Measurements from ENCODE around the gene WDR20.
A peak's percentile ranks its signal among the peaks of the same experiment; 100 is the strongest.
"Not testable (repeated sequence)": the region's sequence is repeated elsewhere in the genome, so short reads cannot be mapped to it uniquely, and the experiment has no call there.

The WDR20 gene

GRCh38 chr14:102131741-102132140 is 8.0 kb upstream of the WDR20 start:
- H3K27ac ChIP-seq (ENCODE audit: insufficient read depth, low read depth, low read length, poor library complexity, severe bottlenecking) = no peak overlapping the region
- no peaks in the 10 kb centered on the region for H3K27me3 ChIP-seq (ENCODE audit: control insufficient read depth, insufficient read depth, low read length, poor library complexity, severe bottlenecking)
- H3K4me1 ChIP-seq (ENCODE audit: control insufficient read depth, insufficient read depth, low read length) = no peaks in the 10 kb centered on the region
- H3K4me3 ChIP-seq (ENCODE audit: insufficient read depth, low read depth, low read length) = no peak overlapping the region
- 75 to 87% methylated on average over 6 of the region's 6 CpGs for WGBS, 2 experiments
- H3K9me3 ChIP-seq (ENCODE audit: control insufficient read depth, low read length) = no peaks in the 10 kb centered on the region
- H3K36me3 ChIP-seq (ENCODE audit: control insufficient read depth, insufficient read depth, low read length) = no peaks in the 10 kb centered on the region

GRCh38 chr14:102134021-102134420 is 5.7 kb upstream of the WDR20 start:
- H3K27ac ChIP-seq (ENCODE audit: insufficient read depth, low read depth, low read length, poor library complexity, severe bottlenecking); H3K27me3 ChIP-seq (ENCODE audit: control insufficient read depth, insufficient read depth, low read length, poor library complexity, severe bottlenecking); H3K36me3 ChIP-seq (ENCODE audit: control insufficient read depth, insufficient read depth, low read length); H3K9me3 ChIP-seq (ENCODE audit: control insufficient read depth, low read length); H3K4me1 ChIP-seq (ENCODE audit: control insufficient read depth, insufficient read depth, low read length); H3K4me3 ChIP-seq (ENCODE audit: insufficient read depth, low read depth, low read length): not testable (repeated sequence)
- WGBS, 2 experiments = 92 to 94% methylated on average over 9 of the region's 9 CpGs

GRCh38 chr14:102134719-102135118 is 5.0 kb upstream of the WDR20 start:
- H3K4me1 ChIP-seq (ENCODE audit: control insufficient read depth, insufficient read depth, low read length); H3K27ac ChIP-seq (ENCODE audit: insufficient read depth, low read depth, low read length, poor library complexity, severe bottlenecking); H3K27me3 ChIP-seq (ENCODE audit: control insufficient read depth, insufficient read depth, low read length, poor library complexity, severe bottlenecking); H3K4me3 ChIP-seq (ENCODE audit: insufficient read depth, low read depth, low read length); H3K9me3 ChIP-seq (ENCODE audit: control insufficient read depth, low read length); H3K36me3 ChIP-seq (ENCODE audit: control insufficient read depth, insufficient read depth, low read length): not testable (repeated sequence)
- 90 to 96% methylated on average over 9 of the region's 10 CpGs for WGBS, 2 experiments

- not testable (repeated sequence) for H3K4me1 ChIP-seq (ENCODE audit: control insufficient read depth, insufficient read depth, low read length); H3K27ac ChIP-seq (ENCODE audit: insufficient read depth, low read depth, low read length, poor library complexity, severe bottlenecking); H3K4me3 ChIP-seq (ENCODE audit: insufficient read depth, low read depth, low read length); H3K27me3 ChIP-seq (ENCODE audit: control insufficient read depth, insufficient read depth, low read length, poor library complexity, severe bottlenecking); H3K9me3 ChIP-seq (ENCODE audit: control insufficient read depth, low read length); H3K36me3 ChIP-seq (ENCODE audit: control insufficient read depth, insufficient read depth, low read length)
- 95 to 97% methylated on average over 30 of the region's 30 CpGs for WGBS, 2 experiments
Measured at GRCh38 chr14:102135456-102135855, 4.2 kb upstream of the WDR20 start.

- no peaks in the 10 kb centered on the region for H3K9me3 ChIP-seq (ENCODE audit: control insufficient read depth, low read length)
- H3K27ac ChIP-seq (ENCODE audit: insufficient read depth, low read depth, low read length, poor library complexity, severe bottlenecking) = no peak overlapping the region
- no peaks in the 10 kb centered on the region for H3K27me3 ChIP-seq (ENCODE audit: control insufficient read depth, insufficient read depth, low read length, poor library complexity, severe bottlenecking)
- peak overlapping the region; percentile 81 for H3K4me3 ChIP-seq (ENCODE audit: insufficient read depth, low read depth, low read length)
- WGBS, 2 experiments = 3 to 21% methylated on average over 2 to 3 of the region's 3 CpGs
- peaks cover 13% of the 10 kb centered on the region for H3K4me1 ChIP-seq (ENCODE audit: control insufficient read depth, insufficient read depth, low read length)
- H3K36me3 ChIP-seq (ENCODE audit: control insufficient read depth, insufficient read depth, low read length) = no peaks in the 10 kb centered on the region
Measured at GRCh38 chr14:102138535-102138934, 1.2 kb upstream of the WDR20 start.

GRCh38 chr14:102138961-102139285 is 774 bp upstream of the WDR20 start:
- no peaks in the 10 kb centered on the region for H3K9me3 ChIP-seq (ENCODE audit: control insufficient read depth, low read length)
- 0 to 1% methylated on average over 14 of the region's 14 CpGs for WGBS, 2 experiments
- peak overlapping the region; percentile 66 for H3K27ac ChIP-seq (ENCODE audit: insufficient read depth, low read depth, low read length, poor library complexity, severe bottlenecking)

GRCh38 chr14:102140027-102140749 is 491 bp downstream of the WDR20 start:
- H3K27ac ChIP-seq (ENCODE audit: insufficient read depth, low read depth, low read length, poor library complexity, severe bottlenecking) = no peak overlapping the region
- WGBS, 2 experiments = 0 to 1% methylated on average over 48 of the region's 48 CpGs

More at GRCh38 chr14:102138961-102139285, 774 bp upstream of the WDR20 start:
- Histone ChIP-seq H3K4me3 (ENCODE audit: insufficient read depth, low read depth, low read length) (peak overlapping the region; percentile 81), H3K36me3 (ENCODE audit: control insufficient read depth, insufficient read depth, low read length) (no peaks in the 10 kb centered on the region), H3K27me3 (ENCODE audit: control insufficient read depth, insufficient read depth, low read length, poor library complexity, severe bottlenecking) (no peaks in the 10 kb centered on the region), H3K4me1 (ENCODE audit: control insufficient read depth, insufficient read depth, low read length) (peaks cover 13% of the 10 kb centered on the region)

GRCh38 chr14:102140750-102141145 is 1.1 kb downstream of the WDR20 start:
- H3K27me3 ChIP-seq (ENCODE audit: control insufficient read depth, insufficient read depth, low read length, poor library complexity, severe bottlenecking) = no peaks in the 10 kb centered on the region
- H3K27ac ChIP-seq (ENCODE audit: insufficient read depth, low read depth, low read length, poor library complexity, severe bottlenecking) = no peak overlapping the region
- peak overlapping the region; percentile 81 for H3K4me3 ChIP-seq (ENCODE audit: insufficient read depth, low read depth, low read length)
- peaks cover 13% of the 10 kb centered on the region for H3K4me1 ChIP-seq (ENCODE audit: control insufficient read depth, insufficient read depth, low read length)
- H3K9me3 ChIP-seq (ENCODE audit: control insufficient read depth, low read length) = no peaks in the 10 kb centered on the region
- no peaks in the 10 kb centered on the region for H3K36me3 ChIP-seq (ENCODE audit: control insufficient read depth, insufficient read depth, low read length)
- 15 to 19% methylated on average over 9 of the region's 9 CpGs for WGBS, 2 experiments

More at GRCh38 chr14:102140027-102140749, 491 bp downstream of the WDR20 start:
- Histone ChIP-seq H3K9me3 (ENCODE audit: control insufficient read depth, low read length) (no peaks in the 10 kb centered on the region), H3K36me3 (ENCODE audit: control insufficient read depth, insufficient read depth, low read length) (no peaks in the 10 kb centered on the region), H3K4me3 (ENCODE audit: insufficient read depth, low read depth, low read length) (peak overlapping the region; percentile 81), H3K4me1 (ENCODE audit: control insufficient read depth, insufficient read depth, low read length) (peaks cover 13% of the 10 kb centered on the region), H3K27me3 (ENCODE audit: control insufficient read depth, insufficient read depth, low read length, poor library complexity, severe bottlenecking) (no peaks in the 10 kb centered on the region)

- H3K36me3 ChIP-seq (ENCODE audit: control insufficient read depth, insufficient read depth, low read length) = no peaks in the 10 kb centered on the region
- H3K9me3 ChIP-seq (ENCODE audit: control insufficient read depth, low read length) = no peaks in the 10 kb centered on the region
- no peaks in the 10 kb centered on the region for H3K27me3 ChIP-seq (ENCODE audit: control insufficient read depth, insufficient read depth, low read length, poor library complexity, severe bottlenecking)
- H3K27ac ChIP-seq (ENCODE audit: insufficient read depth, low read depth, low read length, poor library complexity, severe bottlenecking) = no peak overlapping the region
- WGBS, 2 experiments = 64 to 88% methylated on average over 2 to 3 of the region's 4 CpGs
- H3K4me3 ChIP-seq (ENCODE audit: insufficient read depth, low read depth, low read length) = no peak overlapping the region
- H3K4me1 ChIP-seq (ENCODE audit: control insufficient read depth, insufficient read depth, low read length) = peaks cover 13% of the 10 kb centered on the region
Measured at GRCh38 chr14:102141797-102142196, 2.1 kb downstream of the WDR20 start.

- H3K27me3 ChIP-seq (ENCODE audit: control insufficient read depth, insufficient read depth, low read length, poor library complexity, severe bottlenecking) = no peaks in the 10 kb centered on the region
- H3K36me3 ChIP-seq (ENCODE audit: control insufficient read depth, insufficient read depth, low read length) = no peaks in the 10 kb centered on the region
- H3K27ac ChIP-seq (ENCODE audit: insufficient read depth, low read depth, low read length, poor library complexity, severe bottlenecking) = no peak overlapping the region
- no peaks in the 10 kb centered on the region for H3K9me3 ChIP-seq (ENCODE audit: control insufficient read depth, low read length)
- H3K4me3 ChIP-seq (ENCODE audit: insufficient read depth, low read depth, low read length) = no peak overlapping the region
- peaks cover 9% of the 10 kb centered on the region for H3K4me1 ChIP-seq (ENCODE audit: control insufficient read depth, insufficient read depth, low read length)
Measured at GRCh38 chr14:102144914-102145313, 5.2 kb downstream of the WDR20 start.

GRCh38 chr14:102145395-102145794 is 5.7 kb downstream of the WDR20 start:
- Histone ChIP-seq H3K27me3 (ENCODE audit: control insufficient read depth, insufficient read depth, low read length, poor library complexity, severe bottlenecking) (no peaks in the 10 kb centered on the region), H3K4me3 (ENCODE audit: insufficient read depth, low read depth, low read length) (no peak overlapping the region), H3K4me1 (ENCODE audit: control insufficient read depth, insufficient read depth, low read length) (peaks cover 9% of the 10 kb centered on the region), H3K36me3 (ENCODE audit: control insufficient read depth, insufficient read depth, low read length) (no peaks in the 10 kb centered on the region), H3K27ac (ENCODE audit: insufficient read depth, low read depth, low read length, poor library complexity, severe bottlenecking) (no peak overlapping the region), H3K9me3 (ENCODE audit: control insufficient read depth, low read length) (no peaks in the 10 kb centered on the region)
- 90 to 92% methylated on average over 6 of the region's 6 CpGs for WGBS, 2 experiments
